ENCODE data around the gene CFAP119. TPM values are rescaled to one million over a fixed set of nuclear protein-coding genes. Genes with fewer than 3 reads are reported as not detected.
A peak's percentile ranks its signal among the peaks of the same experiment; 100 is the strongest.

The CFAP119 gene
- total RNA-seq, 1 experiment from 2014 or later = 4.6 TPM

DNA sequence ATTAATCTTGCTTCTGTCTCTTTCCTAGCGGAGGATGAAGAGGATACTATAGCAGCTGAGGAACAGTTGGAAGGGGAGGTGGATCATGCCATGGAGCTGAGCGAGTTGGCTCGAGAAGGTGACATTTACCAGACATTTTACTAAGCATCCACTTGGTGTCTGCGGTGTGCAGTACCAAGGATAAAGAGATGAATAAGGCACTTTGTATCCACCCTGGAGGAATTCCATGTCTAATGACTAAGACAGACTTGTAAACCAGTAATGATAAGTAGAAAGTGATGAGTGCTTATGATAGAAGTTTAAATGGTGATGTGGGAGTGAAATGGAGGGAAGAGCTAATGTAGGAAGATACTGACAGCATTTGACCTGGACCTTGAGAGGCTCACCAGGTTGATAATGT, 50.9 kb downstream of the CFAP119 start:
- DNase-seq (ENCODE audit: low read depth) = peak; percentile 29

Other genes with a start within 250 kb of the CFAP119 start
- gene ZNF768, start 235.5 kb downstream of the CFAP119 start, total RNA-seq (2014; rRNA removed; shearing (Covaris generic)) = 17.5 and 19.1 TPM in 2 replicates
- 5.0 and 5.6 TPM in 2 replicates for gene ZNF747, start 227.2 kb downstream of the CFAP119 start, total RNA-seq (2014; rRNA removed; shearing (Covaris generic))
- gene ZNF764, start 203.7 kb downstream of the CFAP119 start, total RNA-seq (2014; rRNA removed; shearing (Covaris generic)) = 3.0 and 3.6 TPM in 2 replicates
- 6.4 and 6.7 TPM in 2 replicates for gene ZNF688, start 190.3 kb downstream of the CFAP119 start, total RNA-seq (2014; rRNA removed; shearing (Covaris generic))
- 2.8 and 3.9 TPM in 2 replicates for gene ZNF785, start 176.4 kb downstream of the CFAP119 start, total RNA-seq (2014; rRNA removed; shearing (Covaris generic))
- 5.6 and 6.1 TPM in 2 replicates for gene ZNF689, start 151.7 kb downstream of the CFAP119 start, total RNA-seq (2014; rRNA removed; shearing (Covaris generic))
- 6.8 and 10.9 TPM in 2 replicates for gene PRR14, start 111.1 kb downstream of the CFAP119 start, total RNA-seq (2014; rRNA removed; shearing (Covaris generic))
- 4.1 and 6.0 TPM in 2 replicates for gene FBRS, start 103.6 kb downstream of the CFAP119 start, total RNA-seq (2014; rRNA removed; shearing (Covaris generic))
- gene SRCAP, start 62.9 kb downstream of the CFAP119 start, total RNA-seq (2014; rRNA removed; shearing (Covaris generic)) = 2.6 and 5.3 TPM in 2 replicates
- 25.3 and 30.9 TPM in 2 replicates for gene PHKG2, start 13.6 kb downstream of the CFAP119 start, total RNA-seq (2014; rRNA removed; shearing (Covaris generic))
- 45.3 and 48.2 TPM in 2 replicates for gene RNF40, start 260 bp upstream of the CFAP119 start, total RNA-seq (2014; rRNA removed; shearing (Covaris generic))
- gene ZNF629, start 25.1 kb upstream of the CFAP119 start, total RNA-seq (2014; rRNA removed; shearing (Covaris generic)) = 7.5 and 8.3 TPM in 2 replicates
- 40.5 and 42.2 TPM in 2 replicates for gene BCL7C, start 132.0 kb upstream of the CFAP119 start, total RNA-seq (2014; rRNA removed; shearing (Covaris generic))
- 0.24 and 0.39 TPM in 2 replicates for gene CTF1, start 134.6 kb upstream of the CFAP119 start, total RNA-seq (2014; rRNA removed; shearing (Covaris generic))
- 3.7 and 8.1 TPM in 2 replicates for gene FBXL19, start 161.5 kb upstream of the CFAP119 start, total RNA-seq (2014; rRNA removed; shearing (Covaris generic))
- gene ORAI3, start 187.0 kb upstream of the CFAP119 start, total RNA-seq (2014; rRNA removed; shearing (Covaris generic)) = 28.5 and 41.6 TPM in 2 replicates
- gene SETD1A, start 195.7 kb upstream of the CFAP119 start, total RNA-seq (2014; rRNA removed; shearing (Covaris generic)) = 1.1 and 1.2 TPM in 2 replicates
- 10.9 and 16.3 TPM in 2 replicates for gene HSD3B7, start 223.1 kb upstream of the CFAP119 start, total RNA-seq (2014; rRNA removed; shearing (Covaris generic))
- 0.29 and 0.60 TPM in 2 replicates for gene STX1B, start 248.6 kb upstream of the CFAP119 start, total RNA-seq (2014; rRNA removed; shearing (Covaris generic))

All from RPMI7951 (cell line).